ENCODE data around the gene STK31. TPM values are rescaled to one million over a fixed set of nuclear protein-coding genes. Genes with fewer than 3 reads are reported as not detected.
"Not testable (repeated sequence)": the region's sequence is repeated elsewhere in the genome, so short reads cannot be mapped to it uniquely, and the experiment has no call there.

The STK31 gene
- total RNA-seq, 4 donors from 2014 or later, result 2.1 TPM; not detected in 2

DNA sequence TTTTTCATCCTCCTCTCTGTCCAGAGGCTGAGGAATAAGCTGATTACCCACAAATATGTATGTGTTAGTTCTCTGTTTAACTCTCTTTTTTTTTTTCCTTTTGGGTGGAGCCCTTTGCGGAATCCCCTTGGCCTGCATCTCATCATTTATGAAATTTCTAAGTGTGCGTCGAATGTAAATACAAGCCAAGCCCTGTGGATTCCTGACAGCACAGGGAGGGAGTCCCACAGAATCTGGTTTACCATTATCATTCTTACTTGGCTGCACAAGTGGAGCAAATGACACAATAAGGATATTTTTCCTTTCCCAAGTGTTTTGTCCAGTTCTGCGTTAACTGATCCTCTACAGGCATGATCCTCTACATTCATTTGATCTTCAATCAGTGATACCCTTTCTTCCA is 11.4 kb downstream of the STK31 start:
- no peak for DNase-seq
- no peaks in the 10 kb centered on the region for H3K4me1 ChIP-seq
- no peak for TF ChIP-seq POLR2A (IDR thresholded peaks at IDR 0.05)
- TF ChIP-seq, protein P1, sequence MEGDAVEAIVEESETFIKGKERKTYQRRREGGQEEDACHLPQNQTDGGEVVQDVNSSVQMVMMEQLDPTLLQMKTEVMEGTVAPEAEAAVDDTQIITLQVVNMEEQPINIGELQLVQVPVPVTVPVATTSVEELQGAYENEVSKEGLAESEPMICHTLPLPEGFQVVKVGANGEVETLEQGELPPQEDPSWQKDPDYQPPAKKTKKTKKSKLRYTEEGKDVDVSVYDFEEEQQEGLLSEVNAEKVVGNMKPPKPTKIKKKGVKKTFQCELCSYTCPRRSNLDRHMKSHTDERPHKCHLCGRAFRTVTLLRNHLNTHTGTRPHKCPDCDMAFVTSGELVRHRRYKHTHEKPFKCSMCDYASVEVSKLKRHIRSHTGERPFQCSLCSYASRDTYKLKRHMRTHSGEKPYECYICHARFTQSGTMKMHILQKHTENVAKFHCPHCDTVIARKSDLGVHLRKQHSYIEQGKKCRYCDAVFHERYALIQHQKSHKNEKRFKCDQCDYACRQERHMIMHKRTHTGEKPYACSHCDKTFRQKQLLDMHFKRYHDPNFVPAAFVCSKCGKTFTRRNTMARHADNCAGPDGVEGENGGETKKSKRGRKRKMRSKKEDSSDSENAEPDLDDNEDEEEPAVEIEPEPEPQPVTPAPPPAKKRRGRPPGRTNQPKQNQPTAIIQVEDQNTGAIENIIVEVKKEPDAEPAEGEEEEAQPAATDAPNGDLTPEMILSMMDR (IDR thresholded peaks at IDR 0.05), result no peak
- no peaks in the 10 kb centered on the region for H3K27me3 ChIP-seq
- H3K36me3 ChIP-seq, result no peaks in the 10 kb centered on the region
- no peak overlapping the region for H3K27ac ChIP-seq
- H3K4me3 ChIP-seq, result no peak overlapping the region
- intact Hi-C loops (cut with DNase I; ENCODE audit: low total_unique reads), result no loop called here
- H3K9me3 ChIP-seq, result no peaks in the 10 kb centered on the region

DNA sequence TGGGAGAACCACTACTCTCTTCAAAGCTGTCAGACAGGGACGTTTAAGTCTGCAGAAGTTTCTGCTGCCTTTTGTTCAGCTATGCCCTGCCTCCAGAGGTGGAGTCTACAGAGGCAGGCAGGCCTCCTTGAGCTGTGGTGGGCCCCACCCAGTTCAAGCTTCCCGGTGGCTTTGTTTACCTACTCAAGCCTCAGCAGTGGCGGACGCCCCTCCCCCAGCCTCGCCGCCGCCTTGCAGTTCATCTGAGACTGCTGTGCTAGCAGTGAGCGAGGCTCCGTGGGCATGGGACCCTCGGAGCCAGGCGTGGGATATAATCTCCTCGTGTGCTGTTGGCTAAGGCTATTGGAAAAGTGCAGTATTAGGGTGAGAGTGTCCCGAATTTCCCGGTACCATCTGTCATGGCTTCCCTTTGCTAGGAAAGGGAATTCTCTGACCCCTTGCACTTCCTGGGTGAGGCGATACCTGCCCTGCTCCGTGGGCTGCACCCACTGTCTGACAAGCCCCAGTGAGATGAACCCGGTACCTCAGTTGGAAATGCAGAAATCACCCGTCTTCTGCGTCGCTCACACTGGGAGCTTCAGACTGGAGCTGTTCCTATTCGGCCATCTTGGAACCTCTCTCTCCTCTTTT is 12.7 kb downstream of the STK31 start:
- H3K36me3 ChIP-seq; DNase-seq; H3K27ac ChIP-seq; H3K4me3 ChIP-seq; intact Hi-C loops (cut with DNase I; ENCODE audit: low total_unique reads); H3K27me3 ChIP-seq; H3K4me1 ChIP-seq; H3K9me3 ChIP-seq: not testable (repeated sequence)

DNA sequence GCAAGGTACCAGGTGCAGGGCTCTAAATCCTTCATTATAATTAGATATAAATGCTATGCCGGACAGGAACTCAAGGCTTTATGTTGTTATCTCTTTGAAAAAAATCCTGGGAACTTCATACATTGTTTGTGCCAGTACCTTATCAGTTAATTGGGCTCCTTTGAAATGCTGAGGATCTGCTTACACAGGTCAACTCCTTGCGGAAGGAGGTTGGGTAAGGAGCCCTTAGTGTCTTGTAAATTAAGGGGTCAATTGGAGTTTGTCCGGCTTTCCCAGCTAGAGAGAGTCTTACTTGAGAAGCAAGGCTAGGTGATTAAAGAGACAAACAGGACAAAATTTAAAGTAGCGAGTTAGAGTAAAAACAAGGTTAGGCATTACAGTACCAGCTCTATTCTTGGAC is 14.1 kb downstream of the STK31 start:
- H3K27me3 ChIP-seq; intact Hi-C loops (cut with DNase I; ENCODE audit: low total_unique reads): not testable (repeated sequence)

DNA sequence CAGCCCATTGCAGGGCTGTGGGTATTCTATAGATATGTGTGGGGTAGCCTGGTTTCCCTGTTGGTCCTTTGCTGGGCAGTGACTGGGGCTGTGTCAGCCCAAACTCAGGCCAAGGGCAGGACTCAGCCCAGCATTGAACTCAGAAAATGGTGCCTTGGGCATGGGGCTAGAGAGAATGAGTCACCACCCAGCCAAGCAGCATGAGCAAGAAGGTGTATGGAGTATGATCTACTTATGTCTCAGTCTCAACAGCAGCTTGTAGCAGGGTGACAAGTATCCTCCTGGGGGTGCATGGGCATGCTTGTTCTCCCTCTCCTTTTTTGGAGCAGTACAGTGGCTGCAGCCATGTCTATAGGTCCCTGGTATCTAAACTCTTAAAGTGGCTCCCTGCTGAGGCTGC is 32.0 kb downstream of the STK31 start:
- intact Hi-C loops (cut with DNase I; ENCODE audit: low total_unique reads), result no loop called here

More for the DNA sequence above, 14.1 kb downstream of the STK31 start:
- not testable (repeated sequence) for H3K4me3 ChIP-seq, H3K36me3 ChIP-seq, DNase-seq, H3K4me1 ChIP-seq, H3K9me3 ChIP-seq, H3K27ac ChIP-seq

DNA sequence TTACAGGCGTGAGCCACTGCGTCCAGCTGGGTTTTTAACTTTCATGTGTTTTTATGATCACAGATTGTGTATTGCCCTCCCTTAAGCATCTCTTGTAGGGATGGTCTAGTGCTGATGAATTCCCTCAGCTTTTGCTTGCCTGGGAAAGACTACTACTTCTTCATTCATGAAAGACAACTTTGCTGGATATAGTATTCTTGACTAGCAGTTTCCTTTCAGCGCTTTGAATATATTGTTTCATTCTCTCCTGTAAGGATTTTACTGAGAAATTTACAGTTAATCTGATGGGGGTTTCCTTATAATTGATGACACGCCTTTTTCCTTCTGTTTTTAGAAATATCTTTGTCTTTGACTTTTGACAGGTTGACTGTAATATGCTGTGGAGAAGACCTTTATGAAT is 33.2 kb downstream of the STK31 start:
- Histone ChIP-seq H3K36me3 (no peaks in the 10 kb centered on the region), H3K4me3 (no peak overlapping the region), H3K27ac (no peak overlapping the region), H3K27me3 (no peaks in the 10 kb centered on the region), H3K4me1 (no peaks in the 10 kb centered on the region), H3K9me3 (peaks cover 0 to 3% of the 10 kb centered on the region in 2 donors)
- TF ChIP-seq, protein P1 (IDR thresholded peaks at IDR 0.05), result no peak
- TF ChIP-seq POLR2A (IDR thresholded peaks at IDR 0.05), result no peak
- intact Hi-C loops (cut with DNase I; ENCODE audit: low total_unique reads), result no loop called here
- DNase-seq, result no peak

More for the DNA sequence above, 32.0 kb downstream of the STK31 start:
- no peaks in the 10 kb centered on the region for H3K4me1 ChIP-seq
- H3K27ac ChIP-seq, result no peak overlapping the region
- TF ChIP-seq POLR2A (IDR thresholded peaks at IDR 0.05), result no peak
- TF ChIP-seq, protein P1 (IDR thresholded peaks at IDR 0.05), result no peak
- no peak for DNase-seq
- H3K9me3 ChIP-seq, result peaks cover 0 to 3% of the 10 kb centered on the region in 2 donors
- H3K27me3 ChIP-seq, result no peaks in the 10 kb centered on the region
- no peak overlapping the region for H3K4me3 ChIP-seq
- no peaks in the 10 kb centered on the region for H3K36me3 ChIP-seq

DNA sequence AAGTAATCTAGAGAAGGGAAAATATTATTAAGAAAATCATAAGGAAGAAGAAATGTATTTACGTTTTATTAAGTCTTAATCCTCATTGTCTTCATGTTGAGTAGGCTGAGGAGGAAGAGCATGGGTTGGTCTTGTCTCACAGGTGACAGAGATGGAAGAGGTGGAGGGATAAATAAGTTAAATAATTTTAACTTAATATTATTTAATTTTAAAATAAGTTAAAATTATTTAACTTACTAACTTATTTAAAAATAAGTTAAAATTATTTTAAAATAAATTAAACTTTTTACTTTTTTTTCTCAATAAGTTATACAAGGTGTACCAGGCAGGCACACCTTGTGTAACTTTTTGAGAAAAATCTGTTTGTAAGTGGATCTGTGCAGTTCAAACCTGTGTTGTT is 36.6 kb downstream of the STK31 start:
- no peaks in the 10 kb centered on the region for H3K36me3 ChIP-seq
- no peak overlapping the region for H3K4me3 ChIP-seq
- H3K9me3 ChIP-seq, result peaks cover 0 to 3% of the 10 kb centered on the region in 2 donors
- H3K27me3 ChIP-seq, result no peaks in the 10 kb centered on the region
- intact Hi-C loops (cut with DNase I; ENCODE audit: low total_unique reads), result no loop called here
- no peaks in the 10 kb centered on the region for H3K4me1 ChIP-seq
- DNase-seq, result no peak
- TF ChIP-seq, protein P1 (IDR thresholded peaks at IDR 0.05), result no peak
- no peak for TF ChIP-seq POLR2A (IDR thresholded peaks at IDR 0.05)
- no peak overlapping the region for H3K27ac ChIP-seq
